OCI-LY3 (cell line): ENCODE data around the gene UQCC3.

Experiments used
- EZH2phosphoT487 ChIP-seq: fragments of 200-600 bp; shearing (Covaris generic); IDR thresholded peaks from 2 replicates; pipeline ENCODE4 v1.6.1; 2018; ENCODE audit warnings: antibody characterized with exemption, mixed run types, low read depth
- TF ChIP-seq, protein P1 (sequence below): fragments of 200-600, 300-600 bp; sonication (generic); IDR thresholded peaks from 2 replicates; pipeline ENCODE4 v1.5.1; 2014; ENCODE audit warnings: antibody characterized with exemption, low read length, low read depth

- TF ChIP-seq, protein P1, sequence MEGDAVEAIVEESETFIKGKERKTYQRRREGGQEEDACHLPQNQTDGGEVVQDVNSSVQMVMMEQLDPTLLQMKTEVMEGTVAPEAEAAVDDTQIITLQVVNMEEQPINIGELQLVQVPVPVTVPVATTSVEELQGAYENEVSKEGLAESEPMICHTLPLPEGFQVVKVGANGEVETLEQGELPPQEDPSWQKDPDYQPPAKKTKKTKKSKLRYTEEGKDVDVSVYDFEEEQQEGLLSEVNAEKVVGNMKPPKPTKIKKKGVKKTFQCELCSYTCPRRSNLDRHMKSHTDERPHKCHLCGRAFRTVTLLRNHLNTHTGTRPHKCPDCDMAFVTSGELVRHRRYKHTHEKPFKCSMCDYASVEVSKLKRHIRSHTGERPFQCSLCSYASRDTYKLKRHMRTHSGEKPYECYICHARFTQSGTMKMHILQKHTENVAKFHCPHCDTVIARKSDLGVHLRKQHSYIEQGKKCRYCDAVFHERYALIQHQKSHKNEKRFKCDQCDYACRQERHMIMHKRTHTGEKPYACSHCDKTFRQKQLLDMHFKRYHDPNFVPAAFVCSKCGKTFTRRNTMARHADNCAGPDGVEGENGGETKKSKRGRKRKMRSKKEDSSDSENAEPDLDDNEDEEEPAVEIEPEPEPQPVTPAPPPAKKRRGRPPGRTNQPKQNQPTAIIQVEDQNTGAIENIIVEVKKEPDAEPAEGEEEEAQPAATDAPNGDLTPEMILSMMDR = no peak
- no peak for TF ChIP-seq EZH2phosphoT487
Measured at GRCh38 chr11:62715150-62716130, 44.0 kb downstream of the UQCC3 start.
